ENCODE results near the gene BDKRB2.

Gene BDKRB2

DNA sequence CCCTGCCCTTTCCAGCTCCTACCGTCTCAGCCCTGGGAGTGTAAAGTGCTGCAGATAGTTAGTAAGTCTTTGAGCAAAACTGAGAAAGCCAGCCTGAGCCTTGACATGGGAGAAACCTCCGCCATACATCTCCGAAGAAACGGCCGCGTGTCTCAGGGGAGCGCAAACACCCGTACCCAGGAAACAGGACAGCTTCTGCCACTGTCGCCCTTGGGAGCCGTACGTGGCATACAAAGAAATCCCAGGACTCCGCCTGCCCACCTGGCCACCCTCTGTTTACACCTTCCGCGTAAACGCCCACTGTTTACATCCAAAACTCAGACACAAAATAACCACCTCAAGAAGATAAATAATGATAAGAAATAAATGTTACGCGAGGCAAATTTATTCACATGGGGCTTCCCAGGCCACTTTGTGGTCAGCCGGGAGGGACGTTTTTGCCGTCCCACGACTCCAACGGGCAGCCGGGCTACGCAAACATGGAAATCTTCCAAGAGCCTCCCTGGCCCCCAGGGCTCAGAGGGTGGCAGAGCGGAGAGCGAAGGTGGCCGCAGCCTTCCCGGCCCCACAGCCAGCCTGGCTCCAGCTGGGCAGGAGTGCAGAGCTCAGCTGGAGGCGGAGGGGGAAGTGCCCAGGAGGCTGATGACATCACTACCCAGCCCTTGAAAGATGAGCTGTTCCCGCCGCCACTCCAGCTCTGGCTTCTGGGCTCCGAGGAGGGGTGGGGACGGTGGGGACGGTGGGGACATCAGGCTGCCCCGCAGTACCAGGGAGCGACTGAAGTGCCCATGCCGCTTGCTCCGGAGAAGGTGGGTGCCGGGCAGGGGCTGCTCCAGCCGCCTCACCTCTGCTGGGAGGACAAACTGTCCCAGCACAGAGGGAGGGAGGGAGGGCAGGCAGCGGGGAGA, at the start of gene BDKRB2:
Gene BDKRB2 (plus strand): TSS at position 689 of the 908 bp plus-strand sequence. CDS start 32,269 bp downstream, outside the sequence.
- DNase-seq = no peak

DNA sequence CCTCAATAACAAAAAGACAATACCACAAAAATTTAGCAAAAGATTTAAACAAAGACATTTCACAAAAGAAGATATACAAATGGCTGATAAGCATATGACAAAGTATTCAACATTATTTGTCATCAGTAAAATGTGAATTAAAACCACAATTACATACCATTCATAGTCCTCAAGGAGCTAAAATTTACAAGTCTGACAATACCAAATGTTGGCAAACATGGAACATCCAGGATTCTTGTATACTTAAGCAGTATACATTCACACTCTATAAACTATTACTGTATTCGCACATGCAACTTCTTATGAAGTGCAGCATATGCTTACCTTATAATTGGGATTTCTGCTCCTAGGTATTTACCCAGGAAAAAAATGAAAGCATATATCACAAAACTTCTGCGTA, 49.7 kb upstream of the BDKRB2 start:
- no peak for DNase-seq

DNA sequence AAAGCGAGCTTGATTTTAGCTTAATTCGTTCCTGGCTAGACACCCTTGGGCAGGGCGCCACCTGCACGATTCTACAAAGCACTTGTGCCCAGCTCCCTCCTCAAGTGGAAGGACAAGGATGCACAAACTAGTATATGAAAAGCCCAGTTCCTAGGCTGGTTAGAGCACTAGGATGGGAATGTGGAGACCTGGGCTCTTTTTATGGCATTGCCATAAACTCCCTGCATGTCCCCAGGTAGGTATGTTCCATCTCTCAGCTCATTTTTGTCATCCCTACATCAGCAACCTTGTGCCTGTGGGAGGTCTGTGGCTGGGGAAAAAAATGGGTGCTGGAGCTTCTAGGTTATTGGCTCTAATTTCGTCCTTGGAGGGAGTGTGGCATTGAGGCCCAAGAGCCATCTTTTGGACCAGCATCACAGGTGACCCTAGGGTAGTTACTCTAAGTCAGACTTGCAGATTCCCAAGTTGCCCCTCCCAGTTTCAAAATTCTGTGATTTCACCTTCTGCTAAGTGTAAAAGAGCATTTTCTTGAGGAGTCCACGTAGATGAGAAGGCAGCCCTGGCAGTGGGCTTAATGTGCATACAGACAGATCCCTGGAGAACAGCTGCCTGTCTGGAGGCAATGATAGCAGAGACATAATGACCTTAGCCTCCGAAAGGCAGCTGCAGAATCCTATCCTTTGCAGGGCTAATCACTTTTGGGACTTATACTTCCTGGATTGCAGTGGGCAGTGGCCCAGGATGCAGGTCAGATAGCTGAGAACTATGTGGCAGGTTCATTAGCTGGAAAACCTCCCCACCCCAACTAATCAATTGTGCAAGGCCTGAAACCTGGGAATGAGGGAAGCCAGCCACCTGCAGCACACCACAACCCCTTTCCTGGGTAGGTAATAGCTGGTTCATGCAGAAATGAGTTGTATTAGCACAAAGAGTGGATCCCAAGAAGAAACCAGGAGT, 47.6 kb upstream of the BDKRB2 start:
- no peak for DNase-seq

DNA sequence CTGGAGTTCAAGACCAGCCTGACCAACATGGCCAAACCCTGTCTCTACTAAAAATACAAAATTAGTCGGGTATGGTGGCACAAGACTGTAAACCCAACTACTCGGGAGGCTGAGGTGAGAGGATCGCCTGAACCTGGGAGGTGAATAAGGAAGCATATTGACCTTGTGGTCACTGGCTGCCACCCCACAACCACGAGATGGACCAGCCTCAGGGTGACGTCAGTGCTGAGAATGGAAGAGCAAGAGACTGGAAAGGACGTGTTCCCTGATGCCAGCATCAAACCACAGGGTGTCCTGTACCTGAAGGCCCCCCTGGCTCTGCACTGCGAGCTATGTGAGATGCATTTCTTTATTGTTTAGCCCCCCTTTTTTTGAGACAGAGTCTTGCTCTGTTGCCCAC, 45.9 kb upstream of the BDKRB2 start:
- no peak for DNase-seq

DNA sequence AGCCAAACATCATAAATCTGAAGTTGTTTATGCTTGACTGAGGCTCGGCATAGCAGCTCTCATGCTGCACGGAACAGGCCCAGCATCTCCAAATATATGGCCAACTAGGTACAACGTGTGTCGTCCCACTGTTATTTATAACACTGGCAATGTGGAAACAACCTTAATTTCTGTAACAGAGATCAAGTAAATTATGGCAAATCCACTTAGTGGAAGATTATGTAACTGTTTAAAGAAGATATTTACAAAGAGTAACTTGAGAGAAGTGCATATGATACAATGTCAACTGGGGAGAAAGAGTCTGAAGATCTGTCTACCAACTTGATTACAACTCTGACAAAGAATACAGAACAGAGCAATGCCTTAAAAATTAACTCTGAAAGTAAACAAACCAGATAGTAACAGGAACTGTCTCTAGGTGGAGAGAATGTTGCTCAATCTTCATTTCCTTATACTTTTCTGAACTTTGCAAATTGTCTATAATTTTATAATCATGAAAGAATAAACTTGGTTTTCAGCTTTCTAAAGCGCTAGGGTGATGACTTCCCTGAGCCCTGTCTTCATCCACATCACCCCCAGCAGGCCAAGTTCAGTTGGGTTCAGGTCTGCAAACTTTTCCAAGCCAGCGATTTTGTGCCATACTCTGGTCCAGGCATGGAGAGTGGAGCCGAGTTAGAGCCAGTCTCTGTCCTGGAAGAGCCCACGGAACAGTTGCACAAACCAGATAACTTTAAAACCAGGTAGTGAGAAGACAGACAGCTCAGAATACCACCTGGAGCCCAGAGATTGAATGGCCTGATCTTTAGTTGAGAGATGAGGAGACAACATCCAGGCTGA, 44.3 kb upstream of the BDKRB2 start:
- no peak for DNase-seq

DNA sequence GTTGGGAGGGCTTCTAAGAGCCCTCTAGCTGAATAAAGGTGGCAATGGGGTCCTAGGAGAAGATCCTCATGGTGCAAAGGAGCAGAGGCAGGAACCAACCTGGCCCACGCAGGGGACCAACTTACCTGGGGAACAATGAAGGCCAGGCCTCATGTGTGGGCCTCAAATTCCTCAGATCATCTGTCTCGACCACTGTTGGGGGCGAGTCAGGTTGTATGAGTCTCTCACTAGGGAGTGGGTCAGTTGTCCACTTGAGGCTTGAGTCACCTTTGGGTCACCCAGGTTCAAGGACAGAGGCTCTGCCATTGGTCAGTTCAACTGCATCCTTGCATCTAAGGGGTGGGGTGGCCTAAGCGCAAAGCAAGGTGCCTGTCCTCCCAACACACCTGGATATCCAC, 43.7 kb upstream of the BDKRB2 start:
- no peak for DNase-seq

DNA sequence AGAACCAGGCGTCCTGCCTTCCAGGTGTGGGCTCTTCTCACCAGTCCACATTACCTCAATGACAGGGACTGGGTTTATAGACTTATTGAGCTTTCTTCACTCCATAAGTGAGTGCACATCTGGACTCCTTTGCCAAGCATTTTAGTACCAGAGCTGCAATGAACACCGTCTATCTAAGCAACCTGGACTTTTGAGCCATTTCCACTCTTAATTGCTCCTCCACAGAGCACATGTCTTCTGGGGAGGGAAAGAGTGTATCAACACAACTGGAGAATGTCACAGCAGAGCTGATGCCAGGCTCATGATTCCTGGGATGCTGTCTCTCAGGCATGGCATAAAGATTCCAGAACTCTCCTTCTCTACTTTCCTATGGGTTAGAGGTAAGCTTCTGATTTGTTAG, 43.0 kb upstream of the BDKRB2 start:
- no peak for DNase-seq

DNA sequence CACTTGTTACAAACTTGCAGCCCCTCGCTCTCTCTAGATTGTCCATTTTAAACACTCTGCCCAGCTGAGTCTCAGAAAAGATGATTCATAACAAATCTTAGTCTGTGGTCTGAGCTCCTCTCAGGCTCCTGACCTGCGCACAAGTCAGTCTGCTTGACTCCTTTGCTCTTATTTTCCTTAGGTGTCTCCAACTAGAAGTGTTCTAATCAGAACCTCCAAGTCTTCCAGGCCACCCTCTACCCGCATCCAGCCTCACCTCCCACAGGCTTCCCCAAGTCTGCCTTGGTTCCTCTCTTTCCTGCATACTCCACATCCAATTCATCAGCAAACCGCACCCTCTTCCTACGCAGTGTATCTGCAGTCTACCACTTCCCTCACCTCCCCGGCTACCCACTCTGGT, 42.4 kb upstream of the BDKRB2 start:
- DNase-seq = no peak

DNA sequence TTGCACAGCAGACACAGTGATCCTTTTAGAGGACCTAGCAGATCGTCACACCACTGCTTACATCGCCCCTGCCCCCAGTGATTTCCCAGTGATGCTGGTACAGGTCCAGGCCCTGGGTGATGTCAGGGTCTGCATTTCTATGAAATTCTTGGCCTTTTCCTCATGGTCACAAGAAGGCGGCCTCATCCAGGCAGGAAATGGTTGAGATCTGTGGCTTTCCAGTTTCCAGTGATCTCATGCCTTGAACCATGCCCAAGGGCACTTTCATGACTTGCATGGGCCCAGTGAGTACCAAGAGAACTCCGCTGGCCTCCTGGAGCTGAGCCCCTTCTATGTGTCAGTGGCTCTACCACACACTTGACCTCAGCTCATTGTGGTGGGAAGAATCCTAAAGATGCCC, 41.9 kb upstream of the BDKRB2 start:
- no peak for DNase-seq

DNA sequence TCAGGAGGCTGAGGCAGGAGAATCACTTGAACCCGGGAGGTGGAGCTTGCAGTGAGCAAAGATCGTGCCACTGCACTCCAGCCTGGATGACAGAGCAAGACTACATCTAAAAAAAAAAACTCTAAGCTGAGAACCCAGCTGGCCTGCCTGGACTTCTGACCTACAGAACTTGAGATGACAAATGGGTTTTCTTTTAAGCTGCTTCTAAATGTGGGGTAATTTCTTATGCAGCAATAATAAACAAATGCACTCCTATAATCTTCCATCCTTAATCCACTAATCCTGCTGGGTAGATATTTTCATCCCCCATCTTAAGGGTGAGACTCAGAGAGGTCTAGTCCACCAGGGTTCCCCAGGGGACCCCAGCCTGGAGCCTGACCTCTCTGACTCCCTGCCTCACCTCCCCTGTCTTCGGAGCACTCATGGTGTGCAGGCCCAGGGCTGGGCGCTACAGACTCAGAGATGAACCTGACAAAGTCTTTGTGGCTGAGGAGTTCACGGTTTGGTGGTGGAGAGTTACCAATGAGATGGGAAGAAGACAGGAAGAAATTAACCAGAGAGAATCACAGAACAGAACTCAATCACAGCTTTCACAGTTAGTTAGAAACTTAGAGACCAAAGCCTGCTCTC, 39.7 kb upstream of the BDKRB2 start:
- DNase-seq = no peak

DNA sequence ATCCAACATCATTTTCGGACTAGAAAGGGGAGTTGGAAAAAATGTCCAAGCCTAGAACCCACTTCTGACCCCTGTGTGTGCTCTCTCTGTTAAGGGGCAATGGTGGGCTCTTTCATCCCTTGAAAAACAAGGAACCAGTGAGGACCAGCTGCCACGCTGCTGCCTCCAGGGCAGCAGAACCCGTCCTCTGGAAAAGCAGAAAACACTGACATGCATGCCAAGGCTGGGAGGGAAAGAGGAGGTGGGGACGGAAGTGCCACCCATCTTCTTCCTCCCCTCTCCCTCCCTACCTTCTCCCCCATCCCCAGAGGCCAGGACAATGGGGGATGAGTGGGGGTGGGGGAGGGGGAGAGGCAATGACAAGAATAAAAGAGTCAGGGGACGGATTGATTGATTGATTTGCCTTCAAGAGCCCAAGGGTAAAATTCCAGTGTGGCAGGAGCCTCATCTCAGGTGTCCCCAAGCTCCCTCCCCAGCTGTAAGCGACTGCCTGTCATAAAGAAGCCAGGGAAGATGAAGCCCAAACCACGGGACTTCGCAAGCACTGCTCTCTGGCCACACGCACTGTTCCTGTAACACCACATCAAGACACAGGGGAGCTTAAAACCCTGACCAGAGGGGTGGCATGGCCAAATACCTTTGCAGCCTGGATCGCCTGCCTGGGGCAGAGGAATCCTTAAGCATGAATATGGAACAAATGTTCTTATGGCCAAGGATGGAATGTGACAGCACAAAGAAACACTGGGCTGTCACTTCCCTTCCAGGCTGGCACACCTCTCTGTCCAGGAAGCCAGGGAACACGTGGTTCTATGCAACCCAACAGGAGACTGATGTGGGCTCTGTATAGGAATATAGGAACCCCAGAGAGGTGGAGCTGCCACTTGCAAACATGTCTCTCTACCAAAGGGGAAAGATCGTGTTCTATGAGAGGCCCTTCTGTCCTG, 38.9 kb upstream of the BDKRB2 start:
- no peak for DNase-seq

DNA sequence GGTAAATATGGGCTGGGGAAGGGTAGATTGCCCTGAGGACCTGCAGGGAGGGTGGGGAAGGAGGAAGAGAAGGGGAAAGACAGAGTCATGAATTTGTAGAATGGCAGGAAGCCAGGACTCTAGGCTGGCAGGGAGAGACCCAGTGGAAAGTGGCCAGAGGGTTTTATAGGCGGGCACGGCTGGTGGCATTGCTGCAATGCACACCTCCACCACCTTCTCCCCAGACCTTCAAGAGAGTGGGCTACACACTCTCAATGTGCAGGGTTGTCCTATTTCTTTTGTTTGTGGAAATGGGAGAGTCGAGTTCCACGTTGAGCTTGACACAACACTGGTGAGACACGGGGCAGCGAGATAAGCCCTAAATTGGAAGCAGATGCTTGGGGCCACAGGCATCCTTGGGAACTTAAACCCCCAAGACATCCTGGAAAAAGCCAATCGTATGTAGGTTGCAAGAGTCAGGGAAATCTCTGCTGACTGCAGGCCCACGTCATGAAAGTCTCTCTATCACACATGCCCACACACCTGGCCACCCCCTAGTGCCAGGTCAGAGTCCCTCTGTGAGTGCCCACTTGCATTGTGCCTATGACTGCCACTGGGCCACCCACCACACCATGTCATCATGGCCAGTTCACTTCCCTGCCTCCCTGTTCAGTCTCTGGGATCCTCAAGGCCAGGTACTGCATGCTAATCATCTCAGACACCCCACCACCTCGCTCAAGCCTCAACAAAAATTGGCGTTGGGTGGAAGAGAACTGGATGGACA, 38.0 kb upstream of the BDKRB2 start:
- DNase-seq = no peak

DNA sequence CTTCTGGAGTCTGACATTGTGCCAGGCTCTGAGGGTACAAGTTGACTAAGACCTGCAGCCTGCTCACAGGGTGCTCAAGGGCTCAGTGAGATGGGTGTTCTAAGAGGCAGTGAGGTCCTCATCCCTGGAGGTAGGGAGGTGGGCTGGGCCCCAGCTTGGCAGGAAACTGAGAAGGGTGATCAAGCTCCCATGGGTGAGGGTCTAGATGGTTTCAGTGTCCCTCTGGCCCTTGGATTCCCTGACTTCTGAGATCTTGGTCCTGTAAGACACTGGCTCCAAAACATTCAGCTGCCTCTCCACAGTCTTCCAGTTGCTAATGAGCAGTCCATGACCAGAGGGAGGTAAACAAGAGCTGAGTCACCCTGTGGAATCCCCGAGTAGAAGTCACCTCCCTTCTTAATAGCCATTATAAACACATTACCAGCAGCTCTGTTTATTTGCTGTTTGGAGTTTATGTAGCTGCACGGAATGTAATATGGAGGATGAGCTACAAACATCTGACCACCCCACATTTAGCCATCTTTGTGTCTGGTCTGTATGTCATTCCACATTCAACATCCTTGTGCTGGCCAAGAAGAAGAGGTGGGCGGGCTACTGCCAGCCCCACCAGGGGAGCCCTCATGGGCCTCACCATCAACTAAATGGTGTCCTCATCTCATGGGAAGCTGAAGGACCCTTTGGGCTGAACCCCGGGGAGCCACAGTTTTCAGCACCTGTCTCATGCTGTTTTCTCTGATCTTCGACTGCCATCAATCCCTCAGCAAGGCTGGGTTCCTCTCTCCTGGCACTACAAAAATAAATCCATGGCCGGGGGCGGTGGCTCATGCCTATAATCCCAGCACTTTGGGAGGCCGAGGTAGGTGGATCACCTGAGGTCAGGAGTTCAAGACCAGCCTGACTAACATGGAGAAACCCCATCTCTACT, 37.2 kb upstream of the BDKRB2 start:
- DNase-seq = no peak

DNA sequence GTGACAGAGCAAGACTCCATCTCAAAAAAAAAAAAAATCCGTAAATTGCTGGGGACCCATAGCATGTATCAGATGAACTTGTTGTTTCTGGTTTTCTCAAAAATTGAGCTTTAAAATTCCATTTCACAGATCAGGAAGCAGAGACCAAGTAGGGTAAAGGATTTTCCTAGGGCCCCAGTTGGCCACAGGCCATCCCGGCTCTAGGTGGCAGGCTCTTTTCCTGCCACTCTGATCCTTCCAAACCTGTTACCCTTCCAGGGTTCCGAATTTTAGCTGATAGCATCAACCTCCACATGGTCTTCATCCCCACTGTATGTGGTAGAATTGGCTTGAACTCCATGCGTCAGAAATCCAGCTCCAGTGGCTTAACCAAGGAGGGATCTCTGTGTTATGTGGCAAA, 36.1 kb upstream of the BDKRB2 start:
- DNase-seq = no peak

DNA sequence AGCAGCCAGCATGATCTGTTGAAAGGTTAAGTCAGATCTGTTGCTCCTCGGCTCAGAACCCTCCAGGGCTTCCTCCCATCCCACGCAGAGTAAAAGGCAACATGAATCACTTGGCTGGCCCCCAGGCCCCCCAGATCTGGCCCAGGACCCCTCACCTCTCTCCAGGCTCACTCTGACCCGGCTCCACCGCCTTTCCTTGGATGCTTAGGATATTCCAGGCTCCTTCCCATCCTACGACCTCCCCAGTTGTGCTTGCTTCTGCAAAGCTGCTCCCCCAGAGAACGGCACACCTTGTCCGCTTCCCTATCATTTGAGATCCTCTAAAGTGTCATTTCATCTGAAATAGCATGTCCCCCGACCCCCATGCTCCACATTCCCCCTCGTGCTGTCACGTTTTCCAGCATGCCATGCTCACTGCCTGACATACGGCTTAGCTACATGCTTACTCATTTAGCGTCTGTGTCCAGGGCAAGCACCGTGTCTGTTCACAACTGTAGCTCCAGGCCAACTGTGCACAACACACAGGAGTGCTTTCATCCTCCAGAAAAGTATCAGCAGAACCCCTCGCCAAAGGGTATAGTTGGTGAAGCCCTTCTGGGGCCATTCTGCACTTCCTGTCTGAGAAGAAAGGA, 33.6 kb upstream of the BDKRB2 start:
- DNase-seq = no peak

DNA sequence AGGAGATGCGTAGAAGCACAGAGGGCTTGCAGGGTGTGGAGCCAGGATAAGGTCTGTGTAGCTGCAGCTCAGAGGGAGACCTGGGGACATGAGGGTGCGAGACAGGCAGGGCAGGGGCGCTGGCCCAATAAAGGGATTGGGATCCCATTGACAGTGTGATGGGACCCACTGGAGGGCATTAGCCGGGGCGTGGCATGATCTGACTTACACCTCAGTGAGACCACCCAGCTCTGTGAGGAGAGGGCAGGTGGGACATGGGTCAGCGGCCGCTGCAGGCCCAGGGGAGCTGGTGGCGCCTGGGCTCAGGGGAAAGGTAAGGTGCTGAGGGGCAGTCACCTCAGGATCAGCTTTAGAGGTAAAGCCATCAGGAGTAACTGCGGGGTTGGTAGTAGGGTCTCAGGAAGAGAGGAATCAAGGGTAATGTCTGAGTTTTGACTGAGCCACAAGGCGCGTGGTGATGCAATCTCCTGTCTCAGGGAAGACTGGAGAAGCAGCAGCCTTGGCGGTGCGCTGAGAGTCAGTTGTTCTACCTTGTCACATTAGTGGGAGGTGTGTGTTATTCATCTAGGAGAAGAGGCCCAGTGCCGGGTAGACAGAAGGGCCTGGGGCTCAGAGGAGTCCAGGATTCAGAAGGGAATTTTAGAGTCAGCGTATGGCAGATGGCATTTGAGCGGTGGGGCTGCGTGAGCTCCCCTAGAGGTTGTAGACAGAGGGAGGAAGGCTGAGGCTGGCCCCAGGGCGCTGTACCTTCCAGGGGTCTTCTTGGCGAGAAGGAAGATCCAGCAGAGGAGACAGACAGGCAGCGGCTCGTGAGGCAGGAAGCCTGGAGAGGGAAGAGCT, 30.8 kb upstream of the BDKRB2 start:
- no peak for DNase-seq

DNA sequence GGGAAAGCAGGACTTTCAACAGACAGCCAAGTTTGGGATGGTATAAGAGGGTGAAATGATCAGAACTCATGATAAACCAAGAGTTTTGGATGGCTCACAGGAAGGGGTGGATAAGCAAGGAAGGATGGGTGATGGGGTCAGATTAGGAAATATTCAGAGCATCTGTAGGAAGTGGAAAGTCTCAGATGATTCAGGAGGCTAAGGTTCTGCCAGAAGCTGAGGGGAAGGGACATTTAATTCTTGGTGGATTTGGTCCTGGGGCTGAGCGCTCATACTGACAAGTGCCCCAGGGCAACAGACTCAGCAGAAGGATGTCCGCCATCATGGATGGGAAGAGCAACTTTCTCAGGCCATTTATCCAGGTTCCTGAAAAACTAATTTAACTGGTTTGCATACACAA, 28.4 kb upstream of the BDKRB2 start:
- no peak for DNase-seq

DNA sequence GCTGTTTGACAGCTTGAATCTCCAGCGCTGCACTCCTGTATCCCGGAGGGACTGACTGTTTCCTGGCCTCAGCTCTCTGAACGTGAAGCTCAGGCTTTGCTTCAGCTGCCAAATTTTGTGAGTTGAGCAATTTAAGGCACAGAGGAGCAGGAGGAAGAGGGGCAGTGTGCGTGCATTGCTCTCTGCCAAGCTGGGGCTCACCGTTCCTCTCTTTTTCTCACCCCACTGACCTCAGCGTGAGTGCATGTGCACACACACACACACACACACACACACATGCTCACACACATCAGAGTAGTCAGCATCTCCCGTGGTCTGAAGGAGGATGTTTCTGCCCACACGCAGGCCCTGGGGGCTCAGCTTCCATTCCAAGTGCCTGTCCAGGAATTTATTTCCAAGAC, 27.8 kb upstream of the BDKRB2 start:
- no peak for DNase-seq
